DMS53 treated with DMSO at 0.1 percent for 48 hours (cell line): ENCODE data around the gene ANO4.
A peak's percentile ranks its signal among the peaks of the same experiment; 100 is the strongest.
"Not testable (repeated sequence)": the region's sequence is repeated elsewhere in the genome, so short reads cannot be mapped to it uniquely, and the experiment has no call there.

Experiments
- DNase-seq: peaks from one replicate; lab custom pipeline; 2025; ENCODE audit not compliant: unreplicated experiment; lab: John Stamatoyannopoulos, UW

The ANO4 gene

GRCh38 chr12:100868487-100868886, 73.9 kb downstream of the ANO4 start:
- DNase-seq: no peak

DNA sequence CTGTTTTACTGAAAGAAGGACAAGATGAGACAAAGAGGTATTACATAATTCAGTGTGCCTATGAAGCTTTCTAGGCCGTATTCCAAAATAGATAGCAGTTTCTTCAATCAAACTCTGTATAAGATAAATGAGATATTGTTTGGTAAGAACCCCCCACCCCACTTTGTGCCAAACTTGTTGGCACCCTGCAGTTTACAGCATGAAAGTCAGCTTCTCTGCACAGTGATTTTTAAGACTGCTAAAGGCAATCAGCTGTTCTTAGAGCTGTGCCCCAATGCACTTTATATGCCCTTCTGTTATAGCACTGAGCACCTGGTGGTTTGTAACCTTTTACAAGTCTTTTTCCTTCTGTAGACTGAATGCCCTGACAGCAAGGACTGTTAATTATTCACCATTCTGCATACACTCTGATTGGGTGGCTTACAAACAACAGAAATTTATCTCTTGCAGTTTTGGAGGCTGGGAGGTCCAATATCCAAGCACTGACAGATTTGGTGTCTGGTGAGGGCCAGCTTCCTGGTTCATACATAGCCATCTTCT, 76.7 kb downstream of the ANO4 start:
- no peak for DNase-seq

GRCh38 chr12:100875156-100875555, 80.6 kb downstream of the ANO4 start:
- no peak for DNase-seq

GRCh38 chr12:100875771-100876170, 81.2 kb downstream of the ANO4 start:
- no peak for DNase-seq

GRCh38 chr12:100877776-100878175, 83.2 kb downstream of the ANO4 start:
- no peak for DNase-seq

- DNase-seq: no peak
These were observed 100.6 kb downstream of the ANO4 start for GRCh38 chr12:100895192-100895591.

GRCh38 chr12:100896192-100896591, 101.6 kb downstream of the ANO4 start:
- DNase-seq: no peak

- DNase-seq: no peak
These were observed 102.7 kb downstream of the ANO4 start for GRCh38 chr12:100897240-100897639.

DNA sequence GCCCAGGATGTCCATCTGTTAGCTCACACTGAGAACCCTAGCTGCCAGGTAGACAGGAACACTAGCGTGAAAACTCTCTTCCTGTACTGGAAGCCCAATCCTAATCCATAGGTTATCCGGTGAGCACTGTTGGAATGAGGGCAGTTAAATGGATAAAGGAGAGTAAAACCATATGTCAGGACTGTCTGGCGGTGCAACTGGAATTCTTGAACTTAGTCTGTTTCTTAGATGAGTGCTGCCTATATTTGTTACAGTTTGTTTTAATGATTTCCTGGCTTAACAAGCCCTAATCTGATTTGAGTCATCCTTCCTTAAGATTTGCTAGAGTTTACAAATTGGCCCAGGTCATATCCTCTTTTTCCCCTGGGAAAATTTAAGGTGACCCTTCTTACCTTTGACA, 104.7 kb downstream of the ANO4 start:
- DNase-seq: no peak

DNA sequence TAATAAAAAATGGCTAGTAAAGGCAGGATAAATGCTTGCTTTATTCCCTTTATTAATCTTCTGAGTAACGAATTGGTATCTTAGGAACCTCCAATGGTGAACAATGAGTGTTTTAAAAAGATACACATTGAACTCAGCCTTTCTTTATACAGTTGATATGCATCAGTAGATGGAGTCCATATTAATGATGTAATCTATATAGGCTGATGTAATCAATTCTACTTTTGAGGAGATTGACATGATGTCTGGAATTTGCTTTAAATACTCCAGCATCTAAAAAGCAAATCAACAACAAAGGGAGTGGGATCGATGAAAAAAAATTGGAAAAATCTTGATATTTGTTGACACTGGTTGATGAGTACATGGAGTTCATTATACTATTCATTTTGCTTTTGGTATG, 106.2 kb downstream of the ANO4 start:
- no peak for DNase-seq

DNA sequence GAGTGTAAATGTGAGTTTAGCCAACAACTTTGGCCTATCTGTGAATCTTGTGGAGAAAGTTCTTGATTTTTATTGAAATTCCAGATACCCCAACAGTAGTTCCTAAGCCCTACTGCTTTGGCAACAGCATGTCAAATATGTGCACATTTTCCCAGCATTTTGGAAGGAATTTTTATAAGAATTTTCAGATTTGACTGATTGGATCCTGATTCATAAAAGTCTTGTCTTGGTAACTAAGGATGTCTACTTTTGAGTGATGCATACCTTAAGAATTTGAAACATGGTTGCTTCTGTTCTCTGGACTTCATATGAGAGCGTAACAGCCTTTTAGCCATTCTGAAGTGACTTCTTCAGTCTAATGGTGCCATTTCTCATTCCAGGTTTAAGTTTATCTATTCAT, 106.7 kb downstream of the ANO4 start:
- DNase-seq: no peak

DNA sequence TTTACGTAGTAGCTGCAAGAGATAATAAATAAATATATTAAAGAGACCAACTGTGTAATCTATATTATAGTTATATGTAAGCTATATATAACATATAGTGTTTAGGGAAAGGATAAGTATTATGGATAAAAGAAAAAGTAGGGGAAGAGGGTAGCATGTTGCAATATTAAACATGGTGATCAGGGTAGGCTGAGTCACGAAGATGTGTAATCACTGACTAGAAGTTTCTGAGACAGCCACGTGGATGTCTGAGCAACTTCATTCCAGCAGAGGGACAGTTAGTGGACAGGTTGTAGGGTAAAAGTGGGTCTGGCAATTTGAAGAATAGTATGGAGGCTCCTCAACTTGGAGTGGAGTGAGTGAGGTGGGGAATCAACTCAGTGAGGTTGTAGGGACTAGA, 109.7 kb downstream of the ANO4 start:
- no peak for DNase-seq

DNA sequence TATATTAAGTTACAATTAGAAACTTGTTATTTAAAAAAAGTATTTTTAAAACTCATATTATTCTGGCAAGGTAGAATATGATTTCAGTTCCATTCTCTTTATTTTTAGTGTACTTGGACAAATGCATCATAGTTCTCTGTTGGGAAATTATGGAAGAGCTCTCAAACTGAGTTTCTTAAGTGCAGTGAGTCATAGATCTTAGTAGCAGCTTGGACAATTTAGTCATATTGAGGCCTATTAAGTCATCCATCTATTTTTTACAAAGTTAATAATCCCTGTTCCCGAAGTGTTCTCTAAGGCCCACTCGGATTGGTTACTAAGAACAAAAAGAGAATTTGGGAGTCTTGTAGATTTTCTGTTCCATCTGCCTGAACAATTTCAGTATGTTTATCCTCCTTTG, 113.9 kb downstream of the ANO4 start:
- no peak for DNase-seq

- no peak for DNase-seq
These were observed 119.5 kb downstream of the ANO4 start for GRCh38 chr12:100913872-100914592.

GRCh38 chr12:100919116-100919515, 124.5 kb downstream of the ANO4 start:
- DNase-seq: no peak

DNA sequence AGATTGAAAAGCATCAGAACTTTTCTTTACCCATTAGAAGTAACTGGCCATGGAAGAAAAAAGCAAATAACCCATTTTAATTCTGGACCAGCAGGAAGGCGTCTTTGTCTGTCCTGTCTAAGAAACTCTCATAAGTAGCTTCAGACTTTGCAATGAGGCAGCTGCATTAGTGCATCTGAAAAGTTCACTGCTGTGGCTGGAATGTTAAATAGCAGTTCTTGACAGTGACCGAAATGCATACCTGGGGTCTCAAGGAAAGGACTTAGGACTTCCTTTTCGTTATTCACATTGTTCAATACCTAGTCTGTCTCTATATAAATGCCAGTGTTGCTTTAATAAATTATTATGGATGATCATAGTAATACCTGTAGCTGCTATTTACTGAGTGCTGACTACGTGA, 125.9 kb downstream of the ANO4 start:
- no peak for DNase-seq

- peak; percentile 27 for DNase-seq
These were observed 132.2 kb downstream of the ANO4 start for GRCh38 chr12:100926669-100927248.

DNA sequence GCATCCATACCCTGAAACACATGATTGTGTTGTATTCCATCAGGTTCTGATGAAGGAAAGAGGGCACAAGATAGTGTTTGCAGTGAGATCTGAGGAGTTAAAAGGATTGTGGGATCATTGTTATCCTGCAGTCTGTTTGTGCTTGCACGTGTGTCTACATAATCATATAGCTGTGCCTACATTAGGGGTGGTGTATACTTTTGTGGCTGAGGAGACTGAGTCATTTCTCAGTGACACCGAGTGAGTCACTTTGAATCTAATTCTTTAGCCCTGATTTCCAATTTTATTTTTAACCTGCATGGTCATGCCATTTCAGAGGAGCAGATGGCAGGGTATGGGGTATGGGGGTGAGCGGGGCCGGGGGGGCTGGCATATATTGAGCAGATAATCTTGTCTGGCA, 133.2 kb downstream of the ANO4 start:
- DNase-seq: no peak

GRCh38 chr12:100932571-100932970, 138.0 kb downstream of the ANO4 start:
- DNase-seq: no peak

GRCh38 chr12:100933531-100933930, 139.0 kb downstream of the ANO4 start:
- not testable (repeated sequence) for DNase-seq

DNA sequence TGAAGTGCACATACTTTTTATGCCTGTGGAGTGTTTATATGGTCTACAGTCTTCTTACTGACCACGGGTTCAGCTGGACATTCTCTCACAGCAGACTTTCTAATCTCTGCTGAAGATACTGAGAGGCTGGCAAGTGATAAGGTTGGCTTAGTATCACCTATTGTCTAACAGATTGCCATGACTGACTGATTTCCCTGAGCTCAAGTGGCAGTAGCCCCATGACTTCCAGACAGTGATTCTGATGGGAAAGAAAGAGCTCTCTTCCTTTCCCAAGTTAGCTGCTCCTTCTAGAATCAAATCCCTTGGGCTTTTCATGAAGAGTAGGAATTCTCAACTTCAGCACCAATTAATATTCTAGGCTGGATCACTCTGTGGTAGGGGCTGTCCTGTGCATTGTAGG, 141.4 kb downstream of the ANO4 start:
- no peak for DNase-seq

- DNase-seq: no peak
These were observed 142.1 kb downstream of the ANO4 start for GRCh38 chr12:100936661-100937060.

GRCh38 chr12:100940503-100940902, 145.9 kb downstream of the ANO4 start:
- DNase-seq: no peak
